Natural killer cell treated with Interleukin-12 subunit alpha and Interleukin-12 subunit beta and Interleukin-15 and Interleukin-18, amount 100 ng/mL, for 72 hours (primary cell): ENCODE data around the gene GJA3. TPM values are rescaled to one million over a fixed set of nuclear protein-coding genes. Genes with fewer than 3 reads are reported as not detected.

Source experiments
- ATAC-seq, 2 donors: fragments of 150-1000 bp; cut with Tn5 transposase in 1 of 2; sonication (Bioruptor Pico), chemical (Tn5 transposase) in 1 of 2; 2 replicates each; pipeline ENCODE4 v1.10.0; 2021
- DNase-seq: peaks from one replicate; pipeline ENCODE4 v3.0.0; 2022; ENCODE audit warnings: low spot score
- H3K27ac Mint-ChIP-seq, 2 donors: 1 replicate in 1 of 2; 2 replicates in 1 of 2; pipeline ENCODE4 v1.8.0; 2022; ENCODE audit warnings: mixed read lengths in 2 of 2, mild to moderate bottlenecking in 1 of 2, moderate library complexity in 1 of 2
- H3K27me3 Mint-ChIP-seq, 2 donors: 1 replicate in 1 of 2; 2 replicates in 1 of 2; pipeline ENCODE4 v1.8.0; 2022; ENCODE audit warnings: mixed read lengths in 2 of 2
- H3K36me3 Mint-ChIP-seq: one replicate; pipeline ENCODE4 v1.8.0; 2022; ENCODE audit warnings: mixed read lengths
- H3K4me1 Mint-ChIP-seq, 2 donors: 1 replicate in 1 of 2; 2 replicates in 1 of 2; pipeline ENCODE4 v1.8.0; 2022; ENCODE audit warnings: low read depth in 2 of 2, mixed read lengths in 2 of 2, mild to moderate bottlenecking in 1 of 2
- H3K4me3 Mint-ChIP-seq: one replicate; pipeline ENCODE4 v1.8.0; 2022; ENCODE audit warnings: mixed read lengths
- H3K9me3 Mint-ChIP-seq: 2 replicates; pipeline ENCODE4 v1.8.0; 2022; ENCODE audit warnings: mixed read lengths
- total RNA-seq, 2 donors: library from RNA; stranded (reverse); gene quantifications; one replicate each; pipeline ENCODE4 v1.2.3, GENCODE V29; 2022

The GJA3 gene
- under 1 TPM; 0.05 to 0.33 TPM for total RNA-seq

GRCh38 chr13:20160306-20161274, at the start of gene GJA3:
Gene GJA3, minus strand, starts transcription at chr13:20161052. Its CDS starts 17,764 bp downstream, at chr13:20143288.
- ATAC-seq = peak; percentile 77 to 78
- Mint-ChIP-seq H3K4me1 (peaks cover 8% of the 10 kb centered on the region in 2 donors), H3K4me3 (peak within 1 kb of the TSS; percentile 77), H3K27ac (no peak within 1 kb of the TSS), H3K36me3 (no peaks in the 10 kb centered on the region), H3K9me3 (no peaks in the 10 kb centered on the region), H3K27me3 (peaks cover 25 to 50% of the 10 kb centered on the region in 2 donors)
- no peak for DNase-seq

DNA sequence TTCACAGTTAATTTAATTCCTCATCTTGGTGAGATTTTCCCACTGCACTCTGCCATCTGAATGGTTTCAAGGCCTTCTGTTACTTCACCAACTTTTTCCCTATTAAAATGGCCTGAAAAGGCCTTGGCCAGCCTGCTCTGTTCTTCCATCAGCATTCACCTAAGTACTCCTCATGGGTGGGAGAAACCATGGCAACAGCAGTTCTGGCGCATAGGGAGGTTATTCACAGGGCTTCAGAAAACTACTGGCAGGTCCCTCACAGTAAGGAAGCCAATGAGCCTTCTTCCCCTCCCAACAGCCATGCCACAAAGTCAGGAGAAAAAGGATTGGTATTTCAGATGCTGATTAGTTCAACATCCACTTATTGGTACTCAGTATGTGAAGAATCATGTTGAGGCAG, 49.1 kb upstream of the GJA3 start:
- DNase-seq (no peak), ATAC-seq (no peak)
- H3K27me3 Mint-ChIP-seq = peaks cover 38 to 54% of the 10 kb centered on the region in 2 donors
- no peaks in the 10 kb centered on the region for H3K9me3 Mint-ChIP-seq
- H3K4me1 Mint-ChIP-seq = peaks cover 0 to 3% of the 10 kb centered on the region in 2 donors
- H3K4me3 Mint-ChIP-seq = no peak overlapping the region
- no peak overlapping the region for H3K27ac Mint-ChIP-seq
- H3K36me3 Mint-ChIP-seq = no peaks in the 10 kb centered on the region

DNA sequence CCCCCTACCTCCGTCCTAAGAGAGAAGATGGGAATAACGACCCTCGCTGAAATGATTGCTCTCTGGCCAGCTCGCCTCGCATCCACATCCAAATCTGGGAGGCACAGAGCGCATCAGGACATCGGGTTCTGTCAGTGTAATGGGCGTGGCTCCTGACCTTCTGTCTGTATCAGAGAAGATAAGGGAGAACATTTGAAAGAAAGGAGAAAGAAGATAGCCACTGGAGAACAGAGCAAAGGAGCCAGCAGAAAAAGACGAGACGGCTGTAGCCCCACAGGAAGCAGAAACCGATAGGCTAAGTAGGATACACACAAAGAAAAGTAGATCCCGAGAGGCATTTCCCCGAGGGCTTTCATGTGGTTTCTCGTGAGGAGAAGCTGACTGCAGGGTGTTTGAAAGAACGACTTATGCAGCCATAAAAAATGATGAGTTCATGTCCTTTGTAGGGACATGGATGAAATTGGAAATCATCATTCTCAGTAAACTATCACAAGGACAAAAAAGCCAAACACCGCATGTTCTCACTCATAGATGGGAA, 45.9 kb upstream of the GJA3 start:
- ATAC-seq = no peak
- H3K4me1 Mint-ChIP-seq = peaks cover 0 to 3% of the 10 kb centered on the region in 2 donors
- DNase-seq = no peak
- H3K36me3 Mint-ChIP-seq = no peaks in the 10 kb centered on the region
- no peak overlapping the region for H3K27ac Mint-ChIP-seq
- H3K27me3 Mint-ChIP-seq = peaks cover 15 to 33% of the 10 kb centered on the region in 2 donors
- H3K9me3 Mint-ChIP-seq = no peaks in the 10 kb centered on the region
- no peak overlapping the region for H3K4me3 Mint-ChIP-seq

DNA sequence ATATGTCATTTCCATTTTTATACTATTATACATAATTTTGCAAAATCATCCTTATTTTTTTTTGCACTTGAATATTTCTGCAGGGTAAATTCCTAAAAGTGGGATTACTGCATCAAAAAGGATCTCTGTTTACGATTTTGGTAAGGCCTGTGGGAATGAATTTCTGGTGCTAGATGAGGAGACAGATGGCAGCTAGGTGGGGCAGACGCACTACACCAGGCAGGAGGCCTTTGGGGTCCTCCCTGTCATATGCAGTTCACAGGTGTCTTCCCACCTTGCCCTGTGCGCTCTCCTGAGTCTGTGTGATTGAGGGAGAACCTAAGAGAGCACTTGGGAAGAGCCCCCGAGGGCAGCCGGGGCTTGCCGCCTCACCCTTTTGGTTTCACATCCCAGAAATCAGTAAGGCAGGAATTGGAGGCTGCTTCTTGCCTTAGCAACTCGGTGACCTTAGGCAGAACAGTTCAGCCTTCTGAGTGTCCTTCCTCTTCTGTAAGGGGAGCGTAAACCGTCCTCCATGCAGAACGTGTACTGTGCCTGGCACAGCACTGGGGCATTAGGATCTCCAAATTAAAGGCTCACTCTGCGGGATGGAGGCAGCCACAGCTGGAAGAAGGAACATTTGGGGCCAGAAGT, 45.3 kb upstream of the GJA3 start:
- Mint-ChIP-seq H3K36me3 (no peaks in the 10 kb centered on the region), H3K4me1 (peaks cover 0 to 3% of the 10 kb centered on the region in 2 donors), H3K9me3 (no peaks in the 10 kb centered on the region), H3K4me3 (no peak overlapping the region), H3K27me3 (peaks cover 18 to 33% of the 10 kb centered on the region in 2 donors), H3K27ac (no peak overlapping the region)
- ATAC-seq = no peak
- no peak for DNase-seq

GRCh38 chr13:20198781-20199180, 37.9 kb upstream of the GJA3 start:
- ATAC-seq = no peak
- DNase-seq = no peak
- Mint-ChIP-seq H3K27me3 (peaks cover 32 to 58% of the 10 kb centered on the region in 2 donors), H3K4me3 (no peak overlapping the region), H3K9me3 (no peaks in the 10 kb centered on the region), H3K27ac (no peak overlapping the region), H3K36me3 (no peaks in the 10 kb centered on the region), H3K4me1 (peaks cover 8 to 12% of the 10 kb centered on the region in 2 donors)

GRCh38 chr13:20197361-20197834, 36.5 kb upstream of the GJA3 start:
- H3K27me3 Mint-ChIP-seq = peaks cover 36 to 58% of the 10 kb centered on the region in 2 donors
- ATAC-seq (peak; percentile 48 to 55), DNase-seq (no peak)
- H3K36me3 Mint-ChIP-seq = no peaks in the 10 kb centered on the region
- no peak overlapping the region for H3K27ac Mint-ChIP-seq
- H3K4me1 Mint-ChIP-seq = peaks cover 12 to 18% of the 10 kb centered on the region in 2 donors
- no peak overlapping the region for H3K4me3 Mint-ChIP-seq
- no peaks in the 10 kb centered on the region for H3K9me3 Mint-ChIP-seq

DNA sequence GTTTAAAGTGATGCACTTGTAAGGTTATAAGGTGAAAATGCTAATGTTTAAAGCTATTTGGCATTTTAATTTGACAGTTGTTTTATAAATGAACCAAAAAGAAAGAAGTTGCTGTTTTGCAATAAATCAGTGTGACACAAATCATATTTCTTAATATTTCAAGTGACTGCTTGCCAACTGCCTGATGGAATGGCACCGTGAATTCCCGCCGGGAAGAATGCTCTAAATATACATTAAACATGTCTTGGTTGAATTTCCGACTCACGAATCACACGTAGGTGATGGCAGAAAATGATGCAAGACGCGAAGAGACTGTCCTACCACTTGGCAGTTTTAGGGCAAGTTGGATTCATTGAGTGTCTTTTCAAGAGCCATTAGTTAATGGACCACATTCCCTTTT, 34.9 kb upstream of the GJA3 start:
- Mint-ChIP-seq H3K27ac (no peak overlapping the region), H3K9me3 (no peaks in the 10 kb centered on the region), H3K4me1 (peaks cover 12 to 18% of the 10 kb centered on the region in 2 donors), H3K27me3 (peaks cover 41 to 64% of the 10 kb centered on the region in 2 donors), H3K4me3 (no peak overlapping the region), H3K36me3 (no peaks in the 10 kb centered on the region)
- no peak for DNase-seq
- no peak for ATAC-seq

DNA sequence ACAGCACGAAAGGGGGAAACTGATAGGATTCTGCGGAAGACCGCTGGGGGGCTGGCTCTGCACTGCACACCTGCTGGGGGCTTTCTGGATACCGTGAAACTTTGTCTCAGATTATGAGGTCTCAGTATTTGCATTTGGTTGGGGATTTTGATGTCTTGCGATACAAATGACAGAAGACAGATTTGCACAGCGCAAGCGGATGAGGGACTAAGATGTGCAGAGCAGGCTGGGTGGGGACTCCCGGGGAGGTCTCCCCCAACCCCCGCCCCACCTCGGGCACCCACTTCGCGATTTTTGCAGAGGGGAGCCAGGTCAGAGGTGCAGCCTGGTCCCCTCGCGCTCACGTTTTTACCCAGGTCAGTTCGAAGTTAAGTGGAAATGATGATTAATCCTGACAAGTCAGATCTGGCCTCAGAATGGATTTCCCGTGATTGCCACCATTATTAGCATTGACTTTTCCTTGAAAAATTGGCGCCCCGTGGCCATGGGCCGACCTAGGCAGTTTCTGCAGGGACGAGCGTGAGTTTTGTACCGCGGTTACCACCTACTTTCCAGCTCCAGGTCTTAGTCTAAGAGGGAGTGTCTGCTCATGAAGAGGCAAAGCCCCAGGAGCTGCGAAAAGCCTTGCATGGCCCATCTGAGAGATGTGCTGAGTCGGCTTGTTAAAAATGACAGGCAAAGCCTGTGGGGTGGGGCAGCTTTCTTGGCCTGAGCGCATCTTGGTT, 33.2 kb upstream of the GJA3 start:
- H3K4me1 Mint-ChIP-seq = peaks cover 16 to 18% of the 10 kb centered on the region in 2 donors
- no peaks in the 10 kb centered on the region for H3K9me3 Mint-ChIP-seq
- DNase-seq = no peak
- no peak for ATAC-seq
- H3K4me3 Mint-ChIP-seq = peak overlapping the region; percentile 63
- H3K27ac Mint-ChIP-seq = no peak overlapping the region
- no peaks in the 10 kb centered on the region for H3K36me3 Mint-ChIP-seq
- H3K27me3 Mint-ChIP-seq = peaks cover 43 to 64% of the 10 kb centered on the region in 2 donors

DNA sequence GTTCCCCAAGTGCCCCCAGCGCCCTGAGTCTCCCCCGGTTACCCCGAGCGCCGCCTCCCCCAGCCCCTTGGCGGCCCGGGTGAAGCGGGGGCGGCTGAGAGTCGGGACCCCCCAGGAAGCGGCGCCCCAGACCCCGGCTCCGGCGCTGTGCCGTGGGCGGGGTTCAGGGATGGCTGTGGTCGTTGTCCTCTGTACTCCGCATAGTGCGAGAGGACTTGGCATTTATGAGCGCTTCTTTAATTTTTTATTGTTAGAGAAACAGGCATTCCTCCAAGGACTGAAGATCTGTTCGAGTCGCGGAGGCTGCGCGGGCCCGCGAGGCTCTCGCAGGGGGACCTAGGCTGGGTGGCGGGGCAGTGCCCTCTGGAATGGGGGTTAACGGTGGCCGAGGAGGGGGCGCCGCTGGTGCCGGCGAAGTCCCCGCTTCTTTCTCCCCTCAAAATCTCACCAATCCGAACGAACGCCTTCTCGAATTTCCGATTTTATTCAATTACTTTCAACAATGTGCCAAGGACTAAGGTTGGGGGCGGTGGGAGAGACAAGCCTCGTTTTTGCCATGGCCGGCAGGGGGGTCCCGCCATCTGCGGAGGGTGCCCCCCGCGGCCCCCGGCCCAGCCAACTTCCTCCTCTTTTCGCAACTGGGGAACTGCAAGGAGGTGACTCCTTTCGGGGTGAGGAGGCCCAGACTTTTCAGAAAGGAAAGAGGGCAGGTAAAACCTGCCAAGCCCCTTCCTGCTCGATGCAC, 32.5 kb upstream of the GJA3 start:
- H3K27ac Mint-ChIP-seq = no peak overlapping the region
- DNase-seq (no peak), ATAC-seq (no peak)
- no peaks in the 10 kb centered on the region for H3K9me3 Mint-ChIP-seq
- H3K4me1 Mint-ChIP-seq = peaks cover 16 to 18% of the 10 kb centered on the region in 2 donors
- no peaks in the 10 kb centered on the region for H3K36me3 Mint-ChIP-seq
- peaks cover 43 to 68% of the 10 kb centered on the region in 2 donors for H3K27me3 Mint-ChIP-seq
- peak overlapping the region; percentile 63 for H3K4me3 Mint-ChIP-seq

GRCh38 chr13:20192836-20193161, 31.9 kb upstream of the GJA3 start, which contains the start of gene GJB2:
Gene GJB2, minus strand, starts transcription at chr13:20192938. Its CDS starts 3,357 bp downstream, at chr13:20189581.
- DNase-seq (no peak), ATAC-seq (no peak)
- H3K4me3 Mint-ChIP-seq = peak within 1 kb of the TSS; percentile 63
- H3K9me3 Mint-ChIP-seq = no peaks in the 10 kb centered on the region
- H3K27ac Mint-ChIP-seq = no peak within 1 kb of the TSS
- H3K36me3 Mint-ChIP-seq = no peaks in the 10 kb centered on the region
- H3K4me1 Mint-ChIP-seq = peaks cover 16 to 18% of the 10 kb centered on the region in 2 donors
- peaks cover 45 to 62% of the 10 kb centered on the region in 2 donors for H3K27me3 Mint-ChIP-seq

DNA sequence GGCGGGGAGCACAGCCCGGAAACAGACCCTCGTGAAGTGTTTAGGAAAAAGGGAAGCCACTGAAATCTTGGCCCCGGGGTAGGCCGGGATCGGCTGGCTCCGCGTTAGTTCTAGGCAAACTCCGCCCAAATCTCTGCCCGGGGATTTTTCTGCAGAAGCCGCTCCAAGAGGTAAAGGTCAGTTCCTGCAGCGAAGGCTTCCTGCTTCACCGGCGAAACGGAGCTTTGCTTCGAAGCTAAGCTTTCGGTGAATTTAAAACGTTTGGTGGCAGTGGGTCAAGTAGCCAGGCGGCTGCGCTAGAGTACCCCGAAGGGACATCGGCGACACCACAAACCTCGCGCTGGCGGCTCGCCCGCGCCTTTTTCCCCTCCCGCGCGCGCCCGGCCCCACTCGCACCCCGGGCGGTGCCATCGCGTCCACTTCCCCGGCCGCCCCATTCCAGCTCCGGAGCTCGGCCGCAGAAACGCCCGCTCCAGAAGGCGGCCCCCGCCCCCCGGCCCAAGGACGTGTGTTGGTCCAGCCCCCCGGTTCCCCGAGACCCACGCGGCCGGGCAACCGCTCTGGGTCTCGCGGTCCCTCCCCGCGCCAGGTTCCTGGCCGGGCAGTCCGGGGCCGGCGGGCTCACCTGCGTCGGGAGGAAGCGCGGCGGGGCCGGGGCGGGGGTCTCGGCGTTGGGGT, 31.4 kb upstream of the GJA3 start:
- Mint-ChIP-seq H3K9me3 (no peaks in the 10 kb centered on the region), H3K4me1 (peaks cover 16 to 18% of the 10 kb centered on the region in 2 donors), H3K36me3 (no peaks in the 10 kb centered on the region), H3K27ac (no peak overlapping the region), H3K4me3 (no peak overlapping the region), H3K27me3 (peaks cover 46 to 61% of the 10 kb centered on the region in 2 donors)
- ATAC-seq (no peak), DNase-seq (no peak)
